GM18498 (cell line): ENCODE results near the gene CLDN22.

Source experiments
- ATAC-seq: cut with Tn5 transposase; IDR thresholded peaks from one replicate; pipeline ENCODE4 v1.9.1; 2021; ENCODE audit warnings: mild to moderate bottlenecking, moderate library complexity; ENCODE audit not compliant: unreplicated experiment

The CLDN22 gene

GRCh38 chr4:183320211-183321059 is at the start of gene CLDN22:
Gene CLDN22, minus strand, starts transcription at chr4:183320276. Its CDS starts 58 bp downstream, at chr4:183320218.
- ATAC-seq: no peak

DNA sequence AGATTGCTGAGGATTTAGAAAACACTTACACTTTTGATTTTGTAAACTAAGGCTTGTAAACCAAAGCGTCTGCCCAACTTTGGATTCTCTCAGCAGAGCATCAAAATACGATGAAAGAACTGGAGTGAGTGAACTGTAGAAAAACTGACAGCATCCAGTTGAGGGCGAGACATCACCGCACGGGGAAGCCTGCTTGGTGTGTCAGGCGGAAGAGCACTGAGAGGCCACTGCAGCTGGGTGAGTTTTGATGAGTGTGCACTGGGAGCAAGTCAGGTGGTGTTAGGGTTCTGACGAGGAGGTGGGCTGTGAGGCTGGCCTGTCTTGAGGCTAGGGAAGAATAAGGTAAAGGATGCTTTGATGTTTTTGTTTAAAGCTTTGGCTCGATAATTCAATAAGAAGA is 49.0 kb upstream of the CLDN22 start:
- no peak for ATAC-seq

DNA sequence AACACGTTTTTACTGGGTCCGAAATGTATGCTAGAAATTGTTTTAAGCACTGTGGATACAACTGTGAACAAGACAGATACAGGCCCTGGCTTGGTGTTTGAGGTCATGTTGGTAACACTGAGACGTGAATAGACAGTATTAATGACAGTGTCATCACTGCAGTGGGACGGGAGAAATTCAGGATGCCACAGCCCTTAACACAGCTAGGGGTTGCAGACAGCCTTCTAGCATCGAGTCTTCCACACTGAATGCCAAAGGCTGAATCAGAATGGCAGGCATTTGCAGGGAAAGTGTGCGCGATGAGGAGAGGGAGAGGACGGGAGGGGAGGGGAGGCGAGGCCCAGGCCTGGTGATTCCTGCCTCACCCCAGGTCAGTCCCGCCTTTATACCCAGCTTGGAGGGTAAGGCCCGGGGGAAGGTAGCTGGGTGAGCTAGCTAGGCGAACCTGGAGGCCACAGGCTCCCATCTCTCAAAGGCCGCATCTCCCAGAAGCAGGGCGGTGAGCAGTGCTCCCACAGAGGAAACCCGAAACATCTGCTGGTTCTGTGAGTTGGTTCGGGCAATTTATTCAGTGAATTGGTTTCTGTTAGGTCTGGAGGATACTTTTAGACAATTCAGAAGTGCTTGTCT is 46.2 kb upstream of the CLDN22 start:
- ATAC-seq: no peak

- no peak for ATAC-seq
Measured at GRCh38 chr4:183364025-183364424, 43.9 kb upstream of the CLDN22 start.

GRCh38 chr4:183362916-183363542 is 43.0 kb upstream of the CLDN22 start:
- no peak for ATAC-seq

DNA sequence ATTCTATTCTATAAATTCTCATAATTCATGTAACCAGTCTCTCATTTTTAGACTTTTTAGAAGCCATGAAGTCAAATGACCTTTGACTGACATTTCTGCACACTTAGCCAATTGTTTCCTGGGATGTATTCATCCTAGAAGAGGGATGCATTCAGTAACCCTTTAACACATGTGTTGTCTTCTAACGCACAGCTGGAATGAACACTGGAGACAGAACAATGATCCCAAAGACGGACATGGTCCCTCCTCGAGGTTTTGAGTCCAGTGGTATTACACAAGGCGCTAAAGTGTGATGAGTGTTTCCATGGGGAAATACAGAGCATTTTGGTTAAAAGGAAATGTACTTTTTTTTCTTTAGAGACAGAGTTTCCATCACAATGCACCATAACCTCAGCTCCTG is 42.0 kb upstream of the CLDN22 start:
- no peak for ATAC-seq

DNA sequence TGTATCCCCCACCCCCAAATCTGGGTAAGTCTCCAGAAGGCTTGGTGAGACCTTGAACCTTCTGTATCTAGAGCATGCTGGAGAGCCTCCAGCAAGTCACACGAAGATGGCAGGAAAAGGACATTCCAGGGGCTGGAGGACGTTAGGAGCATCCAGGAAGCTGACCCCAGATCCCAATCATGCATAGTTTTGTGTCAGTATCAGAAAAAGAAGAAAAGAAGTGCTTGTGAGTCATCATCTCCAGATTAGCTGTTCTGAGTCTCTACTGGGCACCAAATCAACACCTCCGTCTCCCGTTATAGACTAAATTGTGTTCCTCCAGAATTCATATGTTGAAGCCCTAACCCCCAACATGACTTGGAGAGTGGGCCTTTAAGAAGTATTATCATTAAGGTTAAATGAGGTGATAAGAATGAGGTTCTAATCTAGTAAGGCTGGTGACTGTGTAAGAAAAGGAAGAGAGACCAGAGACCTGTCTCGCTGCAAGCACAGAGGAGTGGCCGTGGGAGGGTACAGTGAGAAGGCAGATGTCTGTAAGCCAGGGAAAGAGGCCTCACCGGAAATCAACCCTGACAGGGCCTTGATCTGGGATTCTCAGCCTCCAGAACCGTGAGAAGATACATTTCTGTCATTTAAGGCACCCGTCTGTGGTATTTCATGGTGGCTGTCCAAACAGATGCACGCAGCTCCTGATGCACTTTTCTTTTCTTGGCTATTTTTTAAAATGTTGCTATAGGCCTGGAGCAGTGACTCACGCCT is 40.3 kb upstream of the CLDN22 start:
- no peak for ATAC-seq

GRCh38 chr4:183358215-183358755 is 38.2 kb upstream of the CLDN22 start:
- no peak for ATAC-seq

DNA sequence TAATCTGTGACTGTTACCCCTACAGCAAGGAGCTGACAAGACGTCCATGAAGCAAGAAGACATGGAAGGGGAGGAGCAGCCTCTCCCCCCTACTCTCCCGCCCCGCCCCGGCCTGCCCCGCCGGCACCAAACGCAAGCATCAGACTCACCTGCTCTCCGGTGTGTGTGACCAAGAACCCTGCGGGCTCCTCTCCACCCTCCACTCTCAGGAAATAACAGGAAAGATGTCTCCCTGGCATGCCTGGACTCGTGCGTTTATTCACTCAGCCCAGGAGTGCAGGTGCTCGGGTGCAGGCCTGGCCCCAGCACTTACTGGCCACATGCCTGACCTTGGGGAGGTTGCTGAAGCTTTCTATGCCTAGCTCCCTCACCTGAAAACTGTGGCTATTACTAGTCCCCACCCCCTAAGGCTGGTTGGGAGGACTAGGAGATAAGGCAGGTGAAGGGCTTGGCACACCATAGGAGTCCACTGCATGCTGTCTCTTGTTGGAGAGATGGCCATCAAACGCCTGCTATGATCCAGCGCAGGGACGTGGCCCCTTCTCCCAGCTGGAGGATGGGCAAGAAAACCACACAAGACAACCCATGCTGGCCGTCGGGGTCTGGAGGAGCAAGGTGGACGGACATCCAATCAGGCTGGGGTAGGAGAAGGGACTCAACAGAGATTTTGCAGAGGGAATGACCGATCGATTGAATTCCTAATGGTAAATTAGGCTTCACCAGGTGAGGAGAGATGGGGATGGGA is 37.0 kb upstream of the CLDN22 start:
- ATAC-seq: no peak

- ATAC-seq: no peak
Measured at GRCh38 chr4:183356173-183356830, 36.2 kb upstream of the CLDN22 start.

DNA sequence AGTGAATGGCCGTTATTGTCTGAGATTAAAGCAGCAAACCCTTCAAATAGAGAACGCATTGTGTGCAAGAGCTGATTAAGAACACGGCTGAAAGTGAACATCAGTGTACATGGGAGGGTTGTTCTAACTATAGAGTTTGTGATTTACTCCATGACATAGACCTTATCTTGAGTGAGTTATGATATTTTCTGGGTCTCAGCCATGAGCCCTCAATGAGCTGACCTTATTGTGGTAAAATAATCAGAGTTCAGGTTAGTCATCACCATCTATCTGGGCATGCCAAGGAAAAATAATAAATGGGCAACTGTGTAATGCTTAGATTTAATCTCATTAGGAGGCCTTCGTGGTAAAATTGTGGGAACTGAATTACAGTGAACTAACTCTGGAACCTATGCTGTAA is 35.3 kb upstream of the CLDN22 start:
- ATAC-seq: no peak

GRCh38 chr4:183354219-183354618 is 34.1 kb upstream of the CLDN22 start:
- no peak for ATAC-seq

DNA sequence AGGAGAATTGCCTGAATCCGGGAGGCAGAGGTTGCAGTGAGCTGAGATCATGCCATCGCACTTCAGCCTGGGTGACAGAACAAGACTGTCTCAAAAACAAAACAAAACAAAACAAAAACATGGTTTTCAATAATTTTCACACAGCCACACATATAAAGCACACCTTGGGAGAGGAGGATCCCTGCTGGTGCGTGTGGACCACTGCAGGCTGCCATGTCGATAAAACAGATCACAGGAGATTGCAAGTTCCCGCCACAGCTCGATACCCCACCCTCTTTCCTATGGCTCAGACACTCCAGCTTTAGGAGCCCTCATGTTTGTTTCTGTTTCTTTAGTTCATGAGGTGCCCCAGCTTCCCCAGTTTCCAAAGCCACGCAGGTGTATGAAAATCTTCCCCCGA is 33.5 kb upstream of the CLDN22 start:
- ATAC-seq: no peak

GRCh38 chr4:183352546-183352945 is 32.5 kb upstream of the CLDN22 start:
- ATAC-seq: no peak

- ATAC-seq: no peak
Measured at GRCh38 chr4:183350317-183351071, 30.4 kb upstream of the CLDN22 start.

GRCh38 chr4:183349673-183350072 is 29.6 kb upstream of the CLDN22 start:
- no peak for ATAC-seq

DNA sequence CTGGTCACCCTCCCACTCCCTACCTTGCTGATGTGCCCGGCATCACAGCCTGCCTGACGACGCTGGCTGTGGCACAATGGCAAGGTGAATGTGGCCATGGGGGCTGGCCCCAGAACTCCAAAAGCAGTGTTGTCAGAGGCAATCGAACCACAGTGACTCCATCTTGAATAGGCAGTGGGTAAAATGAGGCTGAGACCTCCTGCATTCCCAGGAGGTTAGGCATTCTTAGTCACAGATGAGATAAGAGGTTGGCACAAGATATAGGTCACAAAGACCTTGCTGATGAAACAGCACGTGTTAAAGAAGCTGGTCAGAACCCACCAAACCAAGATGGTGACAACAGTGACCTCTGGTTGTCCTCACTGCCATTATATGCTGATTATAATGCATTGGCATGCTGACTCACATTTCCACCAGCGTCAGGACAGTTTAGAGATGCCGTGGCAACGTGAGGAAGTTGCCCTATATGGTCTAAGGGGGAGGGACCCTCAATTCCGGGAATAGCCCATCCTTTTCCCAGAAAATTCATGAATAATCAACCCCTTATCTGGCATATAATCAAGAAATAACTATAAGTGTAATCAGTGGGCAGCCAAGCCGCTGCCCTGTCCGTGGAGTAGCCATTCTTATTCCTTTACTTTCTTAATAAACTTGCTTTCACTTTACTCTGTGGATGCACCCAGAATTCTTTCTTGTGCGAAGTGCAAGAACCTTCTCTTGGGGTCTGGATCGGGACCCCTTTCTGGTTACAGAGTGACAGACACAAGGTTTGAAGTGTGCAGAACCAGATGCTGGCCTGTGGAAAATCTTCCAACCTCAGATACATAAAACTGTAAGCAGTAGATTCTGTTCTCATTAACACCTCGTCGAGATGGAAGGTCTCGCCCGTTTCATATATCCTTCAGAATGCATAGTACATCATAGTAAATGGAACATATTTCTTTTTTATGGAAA is 28.9 kb upstream of the CLDN22 start:
- no peak for ATAC-seq

DNA sequence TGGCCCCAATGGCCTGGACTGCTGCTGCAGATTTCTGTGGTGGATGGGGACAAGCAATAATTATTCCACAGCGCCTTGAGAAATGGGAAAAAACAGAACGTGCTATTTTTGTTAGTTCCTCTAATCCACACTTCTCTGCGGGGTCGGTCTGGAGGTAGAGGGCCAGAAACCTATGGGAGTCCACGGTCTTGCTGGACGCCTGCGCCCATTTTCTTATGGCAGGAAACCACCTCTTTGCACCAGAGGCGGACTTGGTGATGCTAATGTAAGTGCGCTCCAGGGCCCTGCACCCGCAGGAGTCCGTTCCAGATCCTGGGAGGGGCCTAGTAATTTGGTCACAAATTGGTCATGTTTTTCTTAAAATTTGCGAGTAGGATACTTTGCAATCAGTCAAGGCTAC is 28.1 kb upstream of the CLDN22 start:
- no peak for ATAC-seq
